Gastrocnemius medialis (tissue), 4 donors: ENCODE data around the gene AFF1.

Experiments used
- CTCF ChIP-seq, 5 experiments: fragments of 450-650 bp in 3 of 5; fragments of 200-600 bp in 2 of 5; sonication (generic) in 2 of 5; IDR thresholded peaks in 4 of 5; conservative IDR thresholded peaks in 1 of 5; 1 replicate in 4 of 5; 2 replicates in 1 of 5; pipeline ENCODE4 v1.5.1; 2016 to 2019; ENCODE audit warnings: antibody characterized with exemption in 5 of 5, mild to moderate bottlenecking in 3 of 5, moderate library complexity in 3 of 5
- POLR2A ChIP-seq, 2 donors: fragments of 450-650 bp; IDR thresholded peaks; one replicate each; pipeline ENCODE4 v1.6.1; 2017; ENCODE audit warnings: antibody characterized with exemption in 2 of 2, mild to moderate bottlenecking in 2 of 2, moderate library complexity in 2 of 2

- no peak for TF ChIP-seq CTCF (IDR thresholded peaks at IDR 0.05 in 4 of 5, conservative IDR thresholded peaks at IDR 0.05 in 1 of 5)
- TF ChIP-seq POLR2A (IDR thresholded peaks at IDR 0.05) = peak in 1 of 2 donors; percentile 16
Measured at GRCh38 chr4:87035881-87036509, 101.2 kb downstream of the AFF1 start.
